Eye (tissue), 1 donor: ENCODE results near the gene CFAP97D2.
"Not testable (repeated sequence)": the region's sequence is repeated elsewhere in the genome, so short reads cannot be mapped to it uniquely, and the experiment has no call there.

ENCODE experiments used
- DNase-seq: peaks from one replicate; pipeline ENCODE4 v3.0.0-alpha.2; 2015

The CFAP97D2 gene

DNA sequence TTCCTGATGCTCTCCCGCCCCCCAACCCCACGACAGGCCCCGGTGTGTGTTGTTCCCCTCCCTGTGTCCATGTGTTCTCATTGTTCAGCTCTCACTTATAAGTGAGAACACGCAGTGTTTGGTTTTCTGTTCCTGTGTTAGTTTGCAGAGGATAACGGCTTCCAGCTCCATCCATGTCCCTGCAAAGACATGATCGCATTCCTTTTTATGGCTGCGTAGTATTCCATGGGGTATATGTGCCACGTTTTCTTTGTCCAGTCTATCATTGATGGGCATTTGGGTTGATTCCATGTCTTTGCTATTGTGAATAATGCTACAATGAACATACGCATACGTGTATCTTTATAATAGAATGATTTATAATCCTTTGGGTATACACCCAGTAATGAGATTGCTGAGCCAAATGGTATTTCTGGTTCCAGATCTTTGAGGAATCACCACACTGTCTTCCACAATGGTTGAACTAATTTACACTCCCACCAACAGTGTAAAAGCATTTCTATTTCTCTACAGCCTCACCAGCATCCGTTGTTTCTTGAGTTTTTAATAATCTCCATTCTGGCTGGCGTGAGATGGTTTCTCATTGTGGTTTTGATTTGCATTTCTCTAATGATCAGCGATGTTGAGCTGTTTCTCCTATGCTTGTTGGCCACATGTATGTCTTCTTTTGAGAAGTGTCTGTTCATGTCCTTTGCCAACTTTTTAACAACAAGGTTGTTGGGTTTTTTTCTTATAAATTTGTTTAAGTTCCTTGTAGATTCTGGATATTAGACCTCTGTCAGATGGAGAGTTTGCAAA, 20.0 kb upstream of the CFAP97D2 start:
- not testable (repeated sequence) for DNase-seq

DNA sequence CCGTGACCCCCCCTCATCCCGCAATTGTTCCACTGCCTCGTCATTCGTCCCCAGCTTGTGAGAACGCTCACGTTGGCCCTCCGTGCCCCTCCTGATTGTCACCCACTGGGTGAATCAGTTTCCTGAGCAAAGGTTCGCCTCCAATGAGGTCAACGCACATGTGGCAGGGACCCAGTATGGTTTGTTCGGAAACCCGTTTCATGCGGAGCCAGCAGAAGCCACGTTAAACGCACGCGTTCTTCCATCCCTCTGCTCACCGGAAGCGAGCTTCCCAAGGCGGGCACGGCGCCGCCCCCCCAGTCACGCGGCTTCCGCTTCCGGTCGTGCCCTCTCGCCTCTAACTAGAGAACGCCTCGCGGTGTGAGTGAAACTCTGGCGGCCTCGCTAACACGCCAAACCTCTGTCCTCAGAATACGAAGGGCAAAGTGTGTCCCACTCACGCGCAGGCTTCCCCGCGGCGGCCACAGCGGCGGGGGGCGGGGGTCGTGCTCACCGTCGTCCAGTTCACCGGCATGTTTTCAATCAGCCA, 18.0 kb upstream of the CFAP97D2 start:
- no peak for DNase-seq

DNA sequence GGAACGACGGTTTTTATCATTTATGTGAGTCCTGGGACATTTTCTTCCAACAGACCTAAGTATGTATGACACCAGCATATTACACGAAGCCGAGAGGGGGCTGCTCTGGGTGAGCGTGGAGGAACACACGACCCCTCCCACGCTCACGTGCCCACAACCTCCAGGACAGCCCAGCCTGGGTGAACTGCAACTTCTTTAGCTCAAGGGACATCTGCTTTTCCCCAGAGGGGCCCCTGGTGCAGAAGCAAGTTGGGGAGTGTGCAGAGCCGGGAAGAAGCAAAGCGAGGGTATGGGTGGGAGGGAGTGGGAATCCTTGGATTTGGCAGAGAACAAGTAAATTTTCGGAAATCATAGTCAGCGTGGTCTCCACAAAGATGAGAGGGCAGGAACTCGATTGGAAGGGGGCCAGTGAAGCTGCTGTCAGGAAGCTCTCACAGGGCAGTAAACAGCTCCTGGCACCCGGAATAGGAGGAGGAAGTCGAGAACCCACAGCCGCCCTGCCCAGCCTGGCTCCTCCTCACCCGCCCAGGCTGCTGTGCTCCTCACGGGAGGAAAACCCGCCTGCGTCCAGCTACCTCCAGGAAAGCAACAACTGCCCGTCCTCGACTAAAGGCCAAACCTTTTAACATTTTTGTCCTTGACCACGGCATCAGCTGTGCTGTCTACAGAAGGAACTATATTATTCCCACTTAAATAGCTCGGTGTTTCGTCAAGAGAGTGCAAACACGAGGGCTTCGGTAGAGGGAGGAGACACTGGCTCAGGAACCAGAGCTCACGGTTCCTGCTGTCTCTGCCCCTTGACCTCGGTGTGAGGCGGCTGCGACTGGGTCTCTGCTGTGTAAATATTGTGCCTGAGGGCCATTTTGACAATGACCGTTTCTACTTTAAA, 17.2 kb upstream of the CFAP97D2 start:
- DNase-seq, result no peak

DNA sequence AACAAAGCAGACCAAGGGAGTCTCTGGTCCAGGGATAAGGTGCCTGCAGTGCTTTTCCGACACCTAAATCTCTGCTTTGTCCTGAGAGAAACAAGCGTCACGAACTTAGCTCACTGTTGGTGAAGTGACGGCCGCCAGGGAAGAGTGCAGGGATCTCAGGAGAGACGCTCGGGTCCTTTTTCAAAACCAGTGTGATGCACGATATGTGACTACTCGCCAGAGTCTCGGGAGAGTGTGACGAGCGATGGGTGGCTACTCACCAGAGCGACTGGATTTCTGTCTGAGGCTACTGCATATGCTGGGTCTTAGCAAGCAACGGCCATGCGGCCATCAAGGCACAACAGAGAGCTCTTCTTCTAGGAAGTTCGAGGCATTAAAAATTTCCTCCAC, 16.5 kb upstream of the CFAP97D2 start:
- DNase-seq, result no peak

DNA sequence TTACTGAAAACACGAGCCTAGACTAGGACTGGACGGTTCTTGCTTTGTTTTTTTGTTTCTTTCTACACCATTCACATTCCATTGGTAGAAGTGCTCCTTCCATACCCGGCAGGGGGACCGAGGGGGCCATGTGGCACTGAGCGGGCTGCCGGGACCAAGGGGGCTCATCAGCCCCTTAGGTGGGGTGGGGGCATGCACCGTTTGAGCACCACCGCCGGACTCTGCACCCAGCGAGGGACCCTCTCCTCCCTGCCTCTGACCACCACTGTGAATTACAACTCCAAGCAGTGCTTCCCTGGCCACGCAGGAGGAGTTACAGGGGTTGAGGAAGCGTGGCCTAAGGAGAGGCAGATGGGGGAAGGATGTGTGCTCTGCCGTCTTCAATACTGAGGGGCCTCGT, 15.0 kb upstream of the CFAP97D2 start:
- DNase-seq, result no peak

DNA sequence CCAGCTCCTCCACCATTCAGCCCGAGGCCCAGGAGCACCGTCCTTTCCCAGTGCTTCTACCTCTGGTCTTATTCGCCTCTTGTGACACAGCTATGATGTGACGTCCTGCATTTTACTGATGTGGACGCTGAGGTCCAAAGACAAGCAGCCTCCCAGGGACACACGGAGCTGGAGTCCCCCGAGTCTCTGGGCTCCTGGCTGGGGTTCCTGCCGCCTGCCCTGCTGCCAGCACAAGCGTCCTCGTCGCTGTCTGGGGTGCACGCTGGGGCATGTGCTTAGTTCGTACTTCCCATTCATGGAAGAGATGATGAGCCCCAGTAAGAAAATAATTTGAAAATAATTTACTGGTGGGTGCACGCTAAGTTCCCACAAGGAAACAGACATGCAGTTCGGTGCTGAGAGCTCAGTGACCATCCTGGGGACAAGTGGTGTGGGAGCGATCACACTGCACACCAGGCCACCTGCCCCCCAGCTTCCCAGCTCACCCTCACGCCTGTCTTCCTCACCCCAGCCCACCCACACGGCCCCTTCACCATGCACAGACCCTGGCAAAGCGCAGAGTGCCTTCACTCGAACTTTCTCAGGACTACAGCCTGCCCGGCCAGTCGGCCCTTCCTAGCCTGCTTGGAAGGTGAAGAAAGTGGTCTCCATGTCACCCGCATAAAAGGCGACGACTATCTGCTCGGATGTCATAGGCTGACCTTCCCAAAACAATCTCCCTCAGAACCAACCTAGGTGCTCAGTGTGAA, 14.2 kb upstream of the CFAP97D2 start:
- no peak for DNase-seq

DNA sequence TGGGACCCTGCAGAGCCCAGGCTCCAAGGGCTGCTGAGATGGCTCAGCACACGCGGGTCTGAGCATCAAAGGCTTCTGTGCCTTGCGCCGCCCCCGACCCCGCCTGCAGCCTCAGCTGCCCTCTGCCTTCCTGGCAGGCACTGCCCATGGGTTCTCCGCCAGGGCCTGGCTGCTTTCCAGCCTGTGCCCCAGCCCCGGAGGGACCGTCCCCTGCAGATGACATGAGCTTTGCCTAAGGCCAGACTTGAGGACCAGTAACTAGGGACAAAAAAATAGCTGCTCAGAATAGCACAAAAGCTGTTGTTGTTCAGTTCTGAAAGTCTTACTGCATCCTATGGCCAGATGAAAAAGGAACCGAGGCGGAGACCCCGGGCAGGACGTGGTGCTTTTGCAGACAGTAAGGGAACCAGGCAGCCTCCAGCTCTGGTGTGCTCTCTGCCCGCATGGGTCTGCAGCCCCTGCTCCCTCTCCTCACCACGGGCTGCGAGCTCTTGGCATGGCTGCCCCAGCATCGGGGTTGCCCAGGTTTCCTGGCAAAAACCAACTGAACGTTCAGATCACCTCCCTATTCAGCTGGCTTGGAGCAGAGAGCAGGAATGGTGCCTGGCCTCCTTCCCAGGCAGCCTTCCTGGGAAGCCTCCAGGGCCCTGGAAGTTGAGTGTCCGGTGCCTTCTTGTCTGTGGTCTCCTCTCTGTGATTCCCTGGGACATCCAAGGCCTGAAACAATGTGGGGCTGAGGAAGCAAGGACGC, 12.5 kb upstream of the CFAP97D2 start:
- no peak for DNase-seq

DNA sequence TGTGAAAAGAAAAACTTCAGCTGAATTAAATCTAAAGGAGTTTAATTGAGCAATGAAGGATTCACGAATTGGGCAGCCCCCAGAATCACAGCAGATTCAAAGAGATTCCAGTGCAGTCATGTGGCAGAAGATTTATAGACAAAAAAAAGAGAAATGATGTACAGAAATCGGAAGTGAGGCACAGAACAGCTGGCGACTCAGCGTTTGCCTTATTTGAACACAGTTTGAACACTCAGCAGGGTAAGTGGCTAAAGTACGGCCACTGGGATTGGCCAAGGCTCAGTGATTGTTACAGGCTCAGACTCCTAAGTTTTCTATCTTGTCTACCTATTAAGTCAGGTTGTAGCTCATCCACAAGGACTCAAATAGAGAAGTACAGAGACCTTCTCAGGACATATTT, 11.6 kb upstream of the CFAP97D2 start:
- DNase-seq, result peak; percentile 55

DNA sequence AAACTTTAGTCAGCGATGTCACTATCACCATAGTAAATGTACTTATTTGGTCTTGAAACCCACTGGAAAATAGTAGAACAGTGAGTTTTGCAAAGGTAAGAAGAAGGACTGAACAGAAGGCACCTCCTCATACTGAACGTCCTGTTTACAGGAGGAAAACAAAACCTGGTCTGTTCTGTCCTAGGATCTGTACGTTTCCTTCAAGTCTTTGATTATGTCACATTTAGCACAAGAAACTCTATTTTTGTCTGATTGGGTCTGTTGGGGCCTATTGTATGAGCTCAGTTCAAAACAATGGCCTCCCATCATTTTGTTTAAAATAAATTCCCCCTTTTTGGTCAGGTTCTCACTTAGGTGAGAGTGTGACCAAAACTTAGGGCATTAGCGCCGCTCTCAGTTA, 11.2 kb upstream of the CFAP97D2 start:
- no peak for DNase-seq

DNA sequence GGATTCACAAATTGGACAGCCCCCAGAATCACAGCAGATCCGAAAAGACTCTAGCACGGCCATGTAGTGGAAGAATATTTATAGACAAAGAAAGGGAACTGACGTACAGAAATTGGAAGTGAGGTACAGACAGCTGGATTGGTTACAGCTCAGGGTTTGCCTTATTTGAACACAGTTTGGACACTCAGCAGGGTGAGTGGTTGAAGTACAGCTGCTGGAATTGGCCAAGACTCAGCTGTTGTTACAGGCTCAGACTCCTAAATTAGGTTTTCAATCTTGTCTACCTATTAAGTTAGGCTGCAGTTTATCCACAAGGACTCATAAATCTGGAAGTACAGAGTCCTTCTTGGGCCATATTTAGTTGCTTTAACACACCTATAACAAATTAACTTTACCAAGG, 5.8 kb upstream of the CFAP97D2 start:
- DNase-seq, result no peak

DNA sequence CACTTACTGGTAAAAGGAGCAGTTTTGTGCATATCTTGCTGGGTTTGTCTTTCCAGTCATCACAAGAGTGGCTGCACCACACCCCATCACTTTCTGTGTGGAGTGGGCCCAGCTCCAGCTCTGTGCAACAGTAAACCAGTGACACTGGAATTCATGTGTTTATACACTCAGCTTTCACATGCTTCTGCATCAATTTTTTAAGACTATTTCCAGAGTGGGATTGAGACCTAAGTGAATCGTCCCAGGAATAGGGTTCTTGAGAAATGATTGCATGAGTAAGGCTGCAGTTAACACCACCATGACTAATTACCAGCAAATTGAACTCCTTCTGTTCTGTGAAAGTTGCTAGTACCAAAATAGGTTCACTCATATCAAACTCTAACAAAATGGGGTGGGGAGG, 5.3 kb upstream of the CFAP97D2 start:
- DNase-seq, result no peak

DNA sequence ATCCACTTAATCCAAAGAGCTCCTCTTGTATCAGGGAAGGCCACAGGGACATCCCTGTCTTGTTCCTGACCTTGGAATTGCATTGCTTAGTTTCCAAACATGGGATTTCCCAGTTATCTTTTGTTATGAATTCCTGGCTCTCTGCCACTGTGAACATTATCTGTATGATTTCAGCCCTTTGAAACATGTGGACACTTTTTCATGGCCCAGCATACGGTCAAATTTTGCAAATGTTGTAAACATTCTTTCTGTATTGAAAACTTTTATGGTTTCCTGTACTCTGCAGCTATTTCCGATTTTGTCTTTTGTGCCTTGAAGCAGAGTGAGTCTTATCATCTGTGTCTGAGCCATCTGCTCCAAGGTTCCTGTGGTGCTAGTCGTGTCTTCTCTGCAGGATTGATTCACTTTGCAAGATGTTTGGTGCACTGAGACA, 4.5 kb upstream of the CFAP97D2 start:
- no peak for DNase-seq

DNA sequence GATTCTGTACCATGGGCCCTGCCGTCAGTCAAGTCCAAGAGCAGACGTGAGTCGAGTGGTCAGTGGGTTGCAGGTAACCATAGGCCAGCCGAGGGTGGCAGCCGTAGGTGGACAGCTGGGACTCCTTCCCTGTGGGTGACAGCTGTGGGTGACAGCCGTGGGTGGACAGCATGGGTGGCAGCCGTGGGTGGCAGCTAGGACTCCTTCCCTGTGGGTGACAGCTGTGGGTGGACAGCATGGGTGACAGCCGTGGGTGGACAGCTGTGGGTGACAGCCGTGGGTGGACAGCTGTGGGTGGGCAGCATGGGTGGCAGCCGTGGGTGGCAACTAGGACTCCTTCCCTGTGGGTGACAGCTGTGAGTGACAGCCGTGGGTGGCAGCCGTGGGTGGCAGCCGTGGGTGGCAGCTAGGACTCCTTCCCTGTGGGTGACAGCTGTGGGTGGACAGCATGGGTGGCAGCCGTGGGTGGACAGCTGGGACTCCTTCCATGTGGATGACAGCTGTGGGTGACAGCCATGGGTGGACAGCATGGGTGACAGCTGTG, 2.6 kb upstream of the CFAP97D2 start:
- DNase-seq, result not testable (repeated sequence)

DNA sequence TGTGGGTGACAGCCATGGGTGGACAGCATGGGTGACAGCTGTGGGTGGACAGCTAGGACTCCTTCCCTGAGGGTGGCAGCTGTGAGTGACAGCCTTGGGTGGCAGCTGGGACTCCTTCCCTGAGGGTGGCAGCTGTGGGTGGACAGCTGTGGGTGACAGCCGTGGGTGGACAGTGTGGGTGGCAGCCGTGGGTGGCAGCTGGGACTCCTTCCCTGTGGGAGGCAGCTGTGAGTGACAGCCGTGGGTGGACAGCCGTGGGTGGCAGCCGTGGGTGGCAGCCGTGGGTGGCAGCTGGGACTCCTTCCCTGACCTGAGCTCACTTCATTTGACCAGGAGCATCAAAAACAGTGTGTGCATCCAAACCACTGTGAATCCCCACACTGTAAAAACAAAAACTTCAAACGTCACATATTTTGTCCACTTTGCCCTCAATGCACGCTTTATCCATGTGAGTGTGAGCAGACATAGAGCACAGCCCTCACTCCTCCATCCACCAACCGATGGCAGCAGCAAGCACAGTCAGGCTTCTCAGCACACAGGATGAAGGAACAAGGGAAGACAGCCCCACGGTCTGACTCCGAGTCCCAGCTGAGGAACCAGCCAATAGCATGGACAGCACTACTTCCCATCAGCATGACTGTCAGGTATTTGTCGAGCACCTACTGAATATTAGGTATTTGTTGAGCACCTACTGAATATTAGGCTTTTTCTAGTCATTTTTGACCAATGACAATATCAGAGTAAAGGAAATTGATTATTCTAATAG, 1.6 kb upstream of the CFAP97D2 start:
- no peak for DNase-seq

DNA sequence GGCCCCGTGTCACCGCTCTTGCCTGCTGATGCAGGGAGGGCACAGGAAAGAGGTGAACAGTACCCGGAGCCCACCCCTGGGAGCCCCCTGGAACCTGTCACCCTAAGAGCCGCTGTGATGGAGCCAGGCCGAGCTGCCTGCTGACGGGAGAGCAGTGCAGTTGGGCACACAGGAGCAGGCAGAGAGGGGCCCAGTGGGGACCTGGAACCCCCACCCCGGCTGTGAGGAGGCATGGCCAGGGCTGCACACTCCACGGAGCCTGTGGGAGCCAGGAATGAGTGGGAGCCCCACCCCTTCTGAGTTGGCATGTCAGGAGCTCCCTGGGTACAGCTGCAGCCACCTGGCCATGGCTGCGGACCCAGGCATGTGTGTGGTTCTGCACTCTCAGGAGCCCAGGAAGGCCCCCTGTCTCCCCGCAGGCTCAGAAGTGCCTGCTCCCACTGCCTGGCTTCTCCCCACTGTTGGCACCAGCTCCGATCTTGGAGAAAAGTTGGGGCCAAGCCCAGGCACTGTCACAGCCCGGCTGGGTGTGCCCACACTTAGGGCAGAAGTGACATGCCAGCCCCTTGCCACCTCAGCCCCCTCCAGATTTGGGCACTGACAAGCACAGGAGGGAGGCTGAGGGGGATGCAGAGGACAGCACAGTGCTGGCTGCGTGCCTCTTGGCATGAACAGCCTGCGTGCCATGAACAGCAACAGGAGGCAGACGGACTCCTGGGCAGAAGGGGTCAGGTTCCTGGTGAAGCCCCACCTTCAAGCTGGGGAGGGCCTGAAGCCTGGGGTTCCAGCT, 6.3 kb downstream of the CFAP97D2 start:
- DNase-seq, result no peak

DNA sequence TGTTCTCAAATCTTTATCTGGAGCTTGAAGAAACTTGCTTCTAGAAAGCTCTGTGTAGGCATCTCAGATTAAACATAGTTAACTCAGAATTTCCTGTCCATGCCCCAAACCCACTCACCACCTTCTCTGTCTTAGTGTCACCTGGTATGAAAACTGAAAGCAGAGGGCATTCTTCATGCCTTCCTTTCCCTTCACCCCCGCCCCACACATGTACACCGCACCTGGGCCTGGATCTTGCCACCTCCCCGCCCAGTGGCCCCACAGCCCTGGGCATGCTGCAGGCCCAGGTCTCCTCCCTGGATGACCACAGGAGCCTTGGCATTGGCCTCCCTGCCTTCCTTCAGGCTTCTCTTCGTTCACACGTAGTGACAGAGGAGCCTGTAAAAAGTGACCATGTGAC, 15.8 kb downstream of the CFAP97D2 start:
- DNase-seq, result no peak

DNA sequence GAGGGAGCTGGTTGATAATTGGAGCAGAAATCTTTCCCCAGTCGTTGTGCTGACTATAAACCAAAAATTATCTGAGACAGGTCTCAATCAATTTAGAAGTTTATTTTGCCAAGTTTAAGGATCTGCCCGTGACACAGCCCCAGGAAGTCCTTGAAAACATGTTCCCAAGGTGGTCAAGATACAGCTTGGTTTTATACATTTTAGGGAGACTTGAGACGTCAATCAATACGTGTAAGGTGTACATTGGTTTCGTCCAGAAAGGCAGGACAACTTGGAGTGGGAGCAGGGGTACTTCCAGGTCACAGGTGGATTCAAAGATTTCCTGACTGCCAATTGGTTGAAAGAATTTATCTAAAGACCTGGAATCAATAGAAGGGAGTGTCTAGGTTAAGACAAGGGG, 17.6 kb downstream of the CFAP97D2 start:
- no peak for DNase-seq

DNA sequence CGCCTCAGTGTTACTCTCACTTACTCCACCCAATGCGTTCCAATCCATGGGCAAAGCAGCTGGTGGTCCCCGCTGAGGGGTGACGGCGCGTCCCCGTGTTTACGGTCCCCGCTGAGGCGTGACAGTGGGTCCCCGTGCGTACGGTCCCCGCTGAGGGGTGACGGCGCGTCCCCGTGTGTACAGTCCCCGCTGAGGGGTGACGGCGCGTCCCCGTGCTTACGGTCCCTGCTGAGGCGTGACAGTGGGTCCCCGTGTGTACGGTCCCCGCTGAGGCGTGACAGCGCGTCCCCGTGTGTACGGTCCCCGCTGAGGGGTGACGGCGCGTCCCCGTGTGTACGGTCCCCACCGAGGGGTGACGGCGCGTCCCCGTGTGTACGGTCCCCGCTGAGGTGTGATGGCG, 19.5 kb downstream of the CFAP97D2 start:
- no peak for DNase-seq

DNA sequence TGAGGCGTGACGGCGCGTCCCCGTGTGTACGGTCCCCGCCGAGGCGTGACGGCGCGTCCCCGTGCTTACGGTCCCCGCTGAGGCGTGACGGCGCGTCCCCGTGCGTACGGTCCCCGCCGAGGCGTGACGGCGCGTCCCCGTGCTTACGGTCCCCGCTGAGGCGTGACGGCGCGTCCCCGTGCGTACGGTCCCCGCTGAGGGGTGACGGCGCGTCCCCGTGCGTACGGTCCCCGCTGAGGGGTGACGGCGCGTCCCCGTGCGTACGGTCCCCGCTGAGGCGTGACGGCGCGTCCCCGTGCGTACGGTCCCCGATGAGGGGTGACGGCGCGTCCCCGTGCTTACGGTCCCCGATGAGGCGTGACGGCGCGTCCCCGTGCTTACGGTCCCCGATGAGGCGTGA, 20.5 kb downstream of the CFAP97D2 start:
- DNase-seq, result not testable (repeated sequence)

DNA sequence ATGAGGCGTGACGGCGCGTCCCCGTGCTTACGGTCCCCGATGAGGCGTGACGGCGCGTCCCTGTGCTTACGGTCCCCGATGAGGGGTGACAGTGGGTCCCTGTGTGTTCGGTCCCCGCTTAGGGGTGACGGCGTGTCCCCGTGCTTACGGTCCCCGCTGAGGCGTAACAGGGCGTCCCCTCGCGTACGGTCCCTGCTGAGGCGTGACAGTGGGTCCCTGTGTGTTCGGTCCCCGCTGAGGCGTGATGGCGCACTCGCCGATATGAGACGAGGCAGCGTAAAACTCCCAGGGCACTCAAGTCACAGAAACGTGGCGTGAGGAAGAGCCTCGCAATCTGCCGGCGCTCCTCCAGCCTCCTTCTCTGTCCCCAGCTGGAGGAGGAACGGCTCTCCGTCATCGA, 20.9 kb downstream of the CFAP97D2 start:
- DNase-seq, result no peak
